Tibial artery (tissue), 4 donors: ENCODE data around the gene TMBIM6.

Experiments used
- DNase-seq, 2 donors: peaks; one replicate each; pipeline ENCODE4 v3.0.0-alpha.2; 2019
- H3K27ac ChIP-seq, 2 donors: fragments of 200-600 bp; sonication (generic) in 1 of 2; 1 replicate in 1 of 2; 2 replicates in 1 of 2; pipeline ENCODE4 v1.5.1; 2018 to 2019; ENCODE audit warnings: mild to moderate bottlenecking in 1 of 2
- H3K27me3 ChIP-seq, 2 donors: fragments of 200-600 bp; sonication (generic) in 1 of 2; one replicate each; pipeline versions ENCODE4 v1.5.1 to v1.6.0; 2016 to 2019
- H3K36me3 ChIP-seq, 3 donors: fragments of 200-600 bp; sonication (generic) in 2 of 3; one replicate each; pipeline ENCODE4 v1.5.1; 2016 to 2019; ENCODE audit warnings: mild to moderate bottlenecking in 2 of 3
- H3K4me1 ChIP-seq, 4 donors: fragments of 200-600 bp; sonication (generic) in 2 of 4; 1 replicate in 3 of 4; 2 replicates in 1 of 4; pipeline ENCODE4 v1.5.1; 2016 to 2019
- H3K4me3 ChIP-seq, 2 donors: fragments of 200-600 bp; sonication (generic) in 1 of 2; 1 replicate in 1 of 2; 2 replicates in 1 of 2; pipeline ENCODE4 v1.5.1; 2018 to 2019; ENCODE audit warnings: mild to moderate bottlenecking in 2 of 2
- H3K9me3 ChIP-seq, 3 donors: fragments of 200-600 bp; sonication (generic) in 1 of 3; one replicate each; pipeline ENCODE4 v1.5.1; 2016 to 2019
- intact Hi-C: fragments of 100-400 bp; cut with DNase I; formaldehyde crosslinking; loops from one replicate; pipeline ENCODE4 v1.15.0; 2023; ENCODE audit warnings: low total_unique reads
- TF ChIP-seq, protein P1 (sequence below), 2 experiments: fragments of 200-600 bp in 1 of 2; fragments of 450-650 bp in 1 of 2; IDR thresholded peaks; one replicate each; pipeline ENCODE4 v1.5.1; 2017 to 2019; ENCODE audit warnings: antibody characterized with exemption in 2 of 2, mild to moderate bottlenecking in 1 of 2, moderate library complexity in 1 of 2

Gene TMBIM6

GRCh38 chr12:49750996-49751393 is 9.6 kb downstream of the TMBIM6 start:
- peaks cover 25 to 36% (median 34%) of the 10 kb centered on the region in 3 donors for H3K36me3 ChIP-seq
- no peak overlapping the region for H3K27ac ChIP-seq
- DNase-seq, result no peak
- H3K4me3 ChIP-seq, result no peak overlapping the region
- intact Hi-C loops, result no loop called here
- TF ChIP-seq, protein P1, sequence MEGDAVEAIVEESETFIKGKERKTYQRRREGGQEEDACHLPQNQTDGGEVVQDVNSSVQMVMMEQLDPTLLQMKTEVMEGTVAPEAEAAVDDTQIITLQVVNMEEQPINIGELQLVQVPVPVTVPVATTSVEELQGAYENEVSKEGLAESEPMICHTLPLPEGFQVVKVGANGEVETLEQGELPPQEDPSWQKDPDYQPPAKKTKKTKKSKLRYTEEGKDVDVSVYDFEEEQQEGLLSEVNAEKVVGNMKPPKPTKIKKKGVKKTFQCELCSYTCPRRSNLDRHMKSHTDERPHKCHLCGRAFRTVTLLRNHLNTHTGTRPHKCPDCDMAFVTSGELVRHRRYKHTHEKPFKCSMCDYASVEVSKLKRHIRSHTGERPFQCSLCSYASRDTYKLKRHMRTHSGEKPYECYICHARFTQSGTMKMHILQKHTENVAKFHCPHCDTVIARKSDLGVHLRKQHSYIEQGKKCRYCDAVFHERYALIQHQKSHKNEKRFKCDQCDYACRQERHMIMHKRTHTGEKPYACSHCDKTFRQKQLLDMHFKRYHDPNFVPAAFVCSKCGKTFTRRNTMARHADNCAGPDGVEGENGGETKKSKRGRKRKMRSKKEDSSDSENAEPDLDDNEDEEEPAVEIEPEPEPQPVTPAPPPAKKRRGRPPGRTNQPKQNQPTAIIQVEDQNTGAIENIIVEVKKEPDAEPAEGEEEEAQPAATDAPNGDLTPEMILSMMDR (IDR thresholded peaks at IDR 0.05), result no peak
- H3K4me1 ChIP-seq, result peaks cover 0 to 81% (median 47%) of the 10 kb centered on the region in 4 donors
- H3K9me3 ChIP-seq, result no peaks in the 10 kb centered on the region
- no peaks in the 10 kb centered on the region for H3K27me3 ChIP-seq

DNA sequence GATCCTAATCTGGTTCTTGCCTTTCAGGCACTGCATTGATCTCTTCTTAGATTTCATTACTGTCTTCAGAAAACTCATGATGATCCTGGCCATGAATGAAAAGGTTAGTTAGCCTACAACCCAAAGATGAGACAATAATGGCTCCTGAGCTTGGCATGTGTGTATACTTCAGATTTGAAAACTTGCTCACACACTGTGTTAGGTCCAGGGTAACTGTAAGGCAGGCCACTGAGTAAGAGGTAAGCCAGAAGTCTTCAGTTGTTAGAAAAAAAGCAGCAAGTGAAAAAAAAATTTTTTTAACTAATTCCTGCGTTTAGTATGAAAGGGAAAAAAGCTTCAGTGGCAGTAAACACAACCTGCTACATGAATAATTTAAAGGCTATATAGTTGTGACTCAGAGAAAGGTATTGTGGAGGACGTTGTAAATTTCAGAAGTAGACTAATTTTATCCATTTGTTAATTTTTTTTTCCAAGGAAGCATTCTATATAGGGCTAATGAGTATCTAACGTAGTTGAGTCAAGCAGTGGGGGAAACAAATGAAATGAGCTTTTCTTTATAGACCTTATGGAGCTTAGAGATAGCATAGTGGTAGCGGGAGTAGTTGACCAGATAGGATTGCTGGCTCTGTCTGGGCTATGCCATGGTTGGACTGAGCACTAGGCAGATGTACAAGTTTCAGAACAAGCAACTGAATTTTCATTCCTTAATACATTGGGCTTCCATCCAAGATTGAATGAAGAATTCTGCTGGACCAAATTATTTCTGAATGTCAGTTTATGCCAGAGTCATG is 20.5 kb downstream of the TMBIM6 start:
- Histone ChIP-seq H3K4me3 (no peak overlapping the region), H3K27ac (no peak overlapping the region), H3K27me3 (no peaks in the 10 kb centered on the region), H3K9me3 (no peaks in the 10 kb centered on the region), H3K4me1 (no peaks in the 10 kb centered on the region), H3K36me3 (peaks cover 78 to 86% (median 79%) of the 10 kb centered on the region in 3 donors)
- DNase-seq, result no peak
- TF ChIP-seq, protein P1 (IDR thresholded peaks at IDR 0.05), result no peak
- intact Hi-C loops, result no loop called here

DNA sequence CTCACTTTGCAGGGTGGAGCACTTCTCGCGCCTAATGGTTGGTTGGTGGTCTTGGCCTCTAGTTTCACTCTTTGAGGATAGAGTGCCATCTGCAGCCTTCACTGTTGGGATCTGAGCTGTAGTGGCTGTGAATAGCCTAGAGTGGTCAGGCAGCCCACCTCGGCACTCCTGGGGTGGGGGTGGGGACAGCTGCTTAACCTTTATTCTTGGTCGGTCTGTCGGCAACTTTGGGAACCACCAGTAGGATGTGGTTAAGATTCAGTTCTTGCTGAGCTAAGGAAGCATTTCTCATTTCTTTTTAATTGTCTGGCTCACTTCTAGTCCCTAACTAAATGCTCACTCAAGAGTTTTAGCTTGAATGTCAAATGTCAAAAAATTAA is 21.1 kb downstream of the TMBIM6 start:
- TF ChIP-seq, protein P1 (IDR thresholded peaks at IDR 0.05), result no peak

GRCh38 chr12:49763006-49763591 is 21.7 kb downstream of the TMBIM6 start:
- no peaks in the 10 kb centered on the region for H3K27me3 ChIP-seq
- H3K4me1 ChIP-seq, result no peaks in the 10 kb centered on the region
- intact Hi-C loops, result no loop called here
- H3K36me3 ChIP-seq, result peaks cover 66 to 74% (median 67%) of the 10 kb centered on the region in 3 donors
- H3K27ac ChIP-seq, result no peak overlapping the region
- TF ChIP-seq, protein P1 (IDR thresholded peaks at IDR 0.05), result peak; percentile 26 to 50
- DNase-seq, result peak; percentile 73 to 74
- no peak overlapping the region for H3K4me3 ChIP-seq
- no peaks in the 10 kb centered on the region for H3K9me3 ChIP-seq

More for the DNA sequence above, 21.1 kb downstream of the TMBIM6 start:
- Histone ChIP-seq H3K36me3 (peaks cover 72 to 80% (median 74%) of the 10 kb centered on the region in 3 donors), H3K4me1 (no peaks in the 10 kb centered on the region), H3K9me3 (no peaks in the 10 kb centered on the region), H3K27me3 (no peaks in the 10 kb centered on the region), H3K27ac (no peak overlapping the region), H3K4me3 (no peak overlapping the region)
- no peak for DNase-seq
- intact Hi-C loops, result no loop called here

DNA sequence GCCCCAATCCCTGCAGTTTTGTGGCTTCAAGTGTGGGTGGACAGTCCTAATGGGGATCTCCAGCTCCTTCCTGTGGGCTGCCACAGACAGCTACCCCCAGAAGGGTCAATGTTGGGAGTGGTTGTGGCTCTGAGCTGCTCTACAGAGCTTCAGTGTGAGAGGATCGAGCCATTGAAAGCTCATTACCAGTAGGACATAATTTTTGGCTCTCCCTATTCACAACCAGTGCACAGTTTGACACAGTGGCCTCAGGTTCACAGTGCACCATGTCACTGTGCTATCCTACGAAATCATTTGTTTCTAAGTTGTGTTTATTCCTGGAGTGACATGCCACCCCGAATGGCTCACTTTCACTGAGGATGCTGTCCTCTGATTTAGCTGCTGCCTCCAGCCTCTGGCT is 22.8 kb downstream of the TMBIM6 start:
- Histone ChIP-seq H3K4me3 (no peak overlapping the region), H3K27ac (no peak overlapping the region), H3K36me3 (peaks cover 55 to 64% (median 57%) of the 10 kb centered on the region in 3 donors), H3K4me1 (no peaks in the 10 kb centered on the region), H3K9me3 (no peaks in the 10 kb centered on the region), H3K27me3 (no peaks in the 10 kb centered on the region)
- TF ChIP-seq, protein P1 (IDR thresholded peaks at IDR 0.05), result no peak
- no peak for DNase-seq
- intact Hi-C loops, result no loop called here
